Prostate gland (tissue), 2 donors: ENCODE measurements around the gene EIF4G3. TPM values are rescaled to one million over a fixed set of nuclear protein-coding genes. Genes with fewer than 3 reads are reported as not detected.
"Not testable (repeated sequence)": the region's sequence is repeated elsewhere in the genome, so short reads cannot be mapped to it uniquely, and the experiment has no call there.

Source experiments
- DNase-seq: peaks from one replicate; pipeline ENCODE4 v3.0.0-alpha.2; 2019; ENCODE audit warnings: low spot score
- H3K27ac ChIP-seq, 2 donors: fragments of 200-600 bp; sonication (generic); 2 replicates each; pipeline ENCODE4 v1.5.1; 2017 to 2019
- H3K27me3 ChIP-seq: fragments of 200-600 bp; sonication (generic); replicated peaks from 2 replicates; pipeline ENCODE4 v1.5.1; 2019; ENCODE audit not compliant: insufficient read depth
- H3K36me3 ChIP-seq, 2 donors: fragments of 200-600 bp; sonication (generic); 1 replicate in 1 of 2; 2 replicates in 1 of 2; pipeline versions ENCODE4 v1.5.1 to v1.8.1; 2017 to 2019
- H3K4me1 ChIP-seq: fragments of 200-600 bp; sonication (generic); replicated peaks from 2 replicates; pipeline ENCODE4 v1.5.1; 2019
- H3K4me3 ChIP-seq, 2 donors: fragments of 200-600 bp; sonication (generic); 2 replicates each; pipeline ENCODE4 v1.5.1; 2017 to 2019
- H3K9me3 ChIP-seq: fragments of 200-600 bp; sonication (generic); 2 replicates; pipeline ENCODE4 v1.5.1; 2017
- POLR2A ChIP-seq: fragments of 450-650 bp; IDR thresholded peaks from one replicate; pipeline ENCODE4 v1.6.1; 2016; ENCODE audit warnings: antibody characterized with exemption, mild to moderate bottlenecking
- POLR2AphosphoS5 ChIP-seq: sonication (generic); formaldehyde crosslinking; IDR thresholded peaks from one replicate; pipeline ENCODE4 v1.6.1; 2017; ENCODE audit warnings: antibody characterized with exemption
- WGBS: methylation state at CpG from one replicate; pipeline ENCODE4 v1.1.5; 2018; 5-methylcytosine and 5-hydroxymethylcytosine counted together
- intact Hi-C: fragments of 100-400 bp; cut with DNase I; formaldehyde crosslinking; loops from one replicate; pipeline ENCODE4 v1.14.2; 2022
- total RNA-seq, 2 donors: library from RNA; depleted of rRNA; stranded (reverse); fragments of >200 nt; gene quantifications; one replicate each; pipeline ENCODE4 v1.1.0, GENCODE V29; 2016
- TF ChIP-seq, protein P1 (sequence below), 4 experiments: fragments of 200-600 bp in 2 of 4; fragments of 450-650 bp in 2 of 4; sonication (generic) in 2 of 4; IDR thresholded peaks; 1 replicate in 3 of 4; 2 replicates in 1 of 4; pipeline ENCODE4 v1.5.1; 2016 to 2019; ENCODE audit warnings: antibody characterized with exemption in 4 of 4, mild to moderate bottlenecking in 2 of 4, moderate library complexity in 2 of 4

EIF4G3 gene
- total RNA-seq, 2 donors from 2014 or later: 28.3 to 81.1 TPM

DNA sequence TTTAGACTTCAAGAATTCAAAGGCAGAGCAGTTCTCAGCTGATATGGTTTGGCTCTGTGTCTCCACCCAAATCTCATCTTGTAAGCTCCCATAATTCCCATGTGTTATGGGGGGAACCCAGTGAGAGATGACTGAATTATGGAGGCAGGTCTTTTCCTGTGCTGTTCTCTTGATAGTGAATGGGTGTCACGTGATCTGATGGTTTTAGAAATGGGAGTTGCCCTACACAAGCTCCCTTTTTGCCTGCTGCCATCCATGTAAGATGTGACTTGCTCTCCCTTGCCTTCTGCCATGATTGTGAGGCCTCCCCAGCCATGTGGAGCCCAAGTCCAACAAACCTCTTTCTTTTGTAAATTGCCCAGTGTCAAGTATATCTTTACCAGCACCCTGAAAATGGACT, 146.5 kb downstream of the EIF4G3 start:
- Histone ChIP-seq H3K36me3 (no peaks in the 10 kb centered on the region), H3K4me3 (no peak overlapping the region), H3K9me3 (no peaks in the 10 kb centered on the region), H3K27ac (no peak overlapping the region), H3K4me1 (no peaks in the 10 kb centered on the region), H3K27me3 (no peaks in the 10 kb centered on the region)
- TF ChIP-seq POLR2A (no peak), POLR2AphosphoS5 (no peak)
- TF ChIP-seq, protein P1, sequence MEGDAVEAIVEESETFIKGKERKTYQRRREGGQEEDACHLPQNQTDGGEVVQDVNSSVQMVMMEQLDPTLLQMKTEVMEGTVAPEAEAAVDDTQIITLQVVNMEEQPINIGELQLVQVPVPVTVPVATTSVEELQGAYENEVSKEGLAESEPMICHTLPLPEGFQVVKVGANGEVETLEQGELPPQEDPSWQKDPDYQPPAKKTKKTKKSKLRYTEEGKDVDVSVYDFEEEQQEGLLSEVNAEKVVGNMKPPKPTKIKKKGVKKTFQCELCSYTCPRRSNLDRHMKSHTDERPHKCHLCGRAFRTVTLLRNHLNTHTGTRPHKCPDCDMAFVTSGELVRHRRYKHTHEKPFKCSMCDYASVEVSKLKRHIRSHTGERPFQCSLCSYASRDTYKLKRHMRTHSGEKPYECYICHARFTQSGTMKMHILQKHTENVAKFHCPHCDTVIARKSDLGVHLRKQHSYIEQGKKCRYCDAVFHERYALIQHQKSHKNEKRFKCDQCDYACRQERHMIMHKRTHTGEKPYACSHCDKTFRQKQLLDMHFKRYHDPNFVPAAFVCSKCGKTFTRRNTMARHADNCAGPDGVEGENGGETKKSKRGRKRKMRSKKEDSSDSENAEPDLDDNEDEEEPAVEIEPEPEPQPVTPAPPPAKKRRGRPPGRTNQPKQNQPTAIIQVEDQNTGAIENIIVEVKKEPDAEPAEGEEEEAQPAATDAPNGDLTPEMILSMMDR (IDR thresholded peaks at IDR 0.05): no peak
- intact Hi-C loops: no loop called here
- WGBS: 100% methylated on average over 1 of the region's 1 CpG
- no peak for DNase-seq

DNA sequence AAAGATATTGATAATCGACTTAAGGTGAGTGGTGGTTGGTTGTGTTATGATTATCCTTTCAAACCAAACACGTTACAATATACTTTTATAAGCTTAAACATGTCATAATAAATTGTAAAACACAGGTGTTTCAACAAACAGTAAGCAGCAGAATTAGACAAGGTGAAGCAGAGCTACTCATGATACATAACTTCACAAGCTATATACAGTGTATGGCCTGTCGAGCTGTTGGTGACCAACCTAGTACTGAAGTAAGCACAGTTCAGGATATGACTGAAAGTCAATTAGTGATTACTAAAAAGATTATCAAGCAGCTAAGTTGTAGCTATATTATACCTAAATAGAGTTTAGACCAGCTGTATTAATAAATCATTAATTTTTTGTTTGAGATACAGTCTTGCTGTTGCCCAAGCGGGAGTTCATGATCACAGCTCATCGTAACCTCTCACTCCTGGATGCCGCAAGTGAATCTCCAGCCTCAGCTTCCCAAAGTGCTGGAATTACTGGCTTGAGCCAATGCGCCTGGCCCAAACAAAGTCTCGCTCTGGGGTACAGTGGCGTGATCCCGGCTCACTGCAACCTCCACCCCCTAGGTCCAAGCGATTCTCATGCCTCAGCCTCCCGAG, 148.1 kb downstream of the EIF4G3 start:
- Histone ChIP-seq H3K4me3 (no peak overlapping the region), H3K9me3 (no peaks in the 10 kb centered on the region), H3K36me3 (no peaks in the 10 kb centered on the region), H3K4me1 (no peaks in the 10 kb centered on the region), H3K27me3 (no peaks in the 10 kb centered on the region), H3K27ac (no peak overlapping the region)
- WGBS: 90% methylated on average over 12 of the region's 12 CpGs
- DNase-seq: no peak
- intact Hi-C loops: no loop called here
- TF ChIP-seq POLR2A: no peak
- TF ChIP-seq, protein P1 (IDR thresholded peaks at IDR 0.05): no peak
- TF ChIP-seq POLR2AphosphoS5: no peak

DNA sequence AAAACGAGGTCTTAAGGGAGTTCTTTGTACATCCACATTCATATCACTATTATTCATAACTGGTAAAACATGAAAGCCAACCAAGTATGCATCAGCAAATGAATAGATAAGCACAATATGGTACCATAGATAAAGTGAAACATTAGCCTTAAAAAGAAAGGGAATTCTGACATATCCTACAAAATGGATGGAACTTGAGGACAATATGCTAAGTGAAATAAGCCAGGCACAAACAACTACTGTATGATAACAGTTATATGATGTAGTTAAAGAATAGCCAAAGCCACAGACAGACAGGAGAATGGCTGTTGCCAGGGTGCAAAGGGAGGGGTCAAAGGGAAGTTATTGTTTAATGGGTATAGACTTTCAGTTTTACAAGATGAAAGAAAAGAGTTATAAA, 148.9 kb downstream of the EIF4G3 start:
- H3K27ac ChIP-seq: no peak overlapping the region
- H3K36me3 ChIP-seq: no peaks in the 10 kb centered on the region
- no peak for DNase-seq
- 86% methylated on average over 1 of the region's 1 CpG for WGBS
- H3K4me3 ChIP-seq: no peak overlapping the region
- intact Hi-C loops: no loop called here
- TF ChIP-seq POLR2A (no peak), POLR2AphosphoS5 (no peak)
- TF ChIP-seq, protein P1 (IDR thresholded peaks at IDR 0.05): no peak
- no peaks in the 10 kb centered on the region for H3K4me1 ChIP-seq
- no peaks in the 10 kb centered on the region for H3K27me3 ChIP-seq
- H3K9me3 ChIP-seq: no peaks in the 10 kb centered on the region

DNA sequence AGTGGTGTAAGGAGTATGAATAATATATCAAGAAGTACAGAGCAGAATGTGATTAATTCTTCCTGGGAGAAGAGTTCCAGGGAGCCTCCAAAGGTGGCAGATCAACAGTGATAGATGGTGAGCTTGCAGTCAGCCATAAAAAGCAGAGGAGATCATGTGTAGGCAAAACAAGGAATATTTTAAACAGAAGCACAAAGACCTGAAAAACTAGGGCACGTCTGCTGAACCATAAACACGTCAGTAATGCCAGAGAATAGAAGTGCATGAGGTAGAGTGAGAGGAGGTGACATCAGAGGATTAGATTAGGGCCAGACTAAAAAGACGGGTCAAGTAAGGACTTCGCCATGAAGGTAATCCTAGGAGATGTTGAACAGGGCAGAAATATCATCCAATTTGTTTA, 151.8 kb downstream of the EIF4G3 start:
- WGBS: 90% methylated on average over 4 of the region's 4 CpGs
- Histone ChIP-seq H3K27me3 (no peaks in the 10 kb centered on the region), H3K9me3 (no peaks in the 10 kb centered on the region), H3K36me3 (no peaks in the 10 kb centered on the region), H3K27ac (no peak overlapping the region), H3K4me1 (peaks cover 6% of the 10 kb centered on the region), H3K4me3 (no peak overlapping the region)
- no peak for TF ChIP-seq POLR2AphosphoS5
- intact Hi-C loops: no loop called here
- no peak for DNase-seq

DNA sequence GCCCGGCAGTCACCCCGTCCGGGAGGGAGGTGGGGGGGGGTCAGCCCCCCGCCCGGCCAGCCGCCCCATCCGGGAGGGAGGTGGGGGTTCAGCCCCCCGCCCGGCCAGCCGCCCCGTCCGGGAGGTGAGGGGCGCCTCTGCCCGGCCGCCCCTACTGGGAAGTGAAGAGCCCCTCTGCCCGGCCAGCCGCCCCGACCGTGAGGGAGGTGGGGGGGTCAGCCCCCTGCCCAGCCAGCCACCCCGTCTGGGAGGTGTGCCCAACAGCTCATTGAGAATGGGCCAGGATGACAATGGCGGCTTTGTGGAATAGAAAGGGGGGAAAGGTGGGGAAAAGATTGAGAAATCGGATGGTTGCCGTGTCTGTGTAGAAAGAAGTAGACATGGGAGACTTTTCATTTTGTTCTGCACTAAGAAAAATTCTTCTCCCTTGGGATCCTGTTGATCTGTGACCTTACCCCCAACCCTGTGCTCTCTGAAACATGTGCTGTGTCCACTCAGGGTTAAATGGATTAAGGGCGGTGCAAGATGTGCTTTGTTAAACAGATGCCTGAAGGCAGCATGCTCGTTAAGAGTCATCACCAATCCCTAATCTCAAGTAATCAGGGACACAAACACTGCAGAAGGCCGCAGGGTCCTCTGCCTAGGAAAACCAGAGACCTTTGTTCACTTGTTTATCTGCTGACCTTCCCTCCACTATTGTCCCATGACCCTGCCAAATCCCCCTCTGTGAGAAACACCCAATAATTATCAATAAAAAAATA, 152.4 kb downstream of the EIF4G3 start:
- H3K27ac ChIP-seq, DNase-seq, H3K9me3 ChIP-seq, intact Hi-C loops, H3K4me1 ChIP-seq, H3K36me3 ChIP-seq, H3K27me3 ChIP-seq, H3K4me3 ChIP-seq: not testable (repeated sequence)
- WGBS: 90% methylated on average over 11 of the region's 26 CpGs
